Gastrocnemius medialis (tissue), 4 donors: Measurements from ENCODE around the gene GAP43.
"Not testable (repeated sequence)": the region's sequence is repeated elsewhere in the genome, so short reads cannot be mapped to it uniquely, and the experiment has no call there.

ENCODE experiments used
- CTCF ChIP-seq, 5 experiments: fragments of 450-650 bp in 3 of 5; fragments of 200-600 bp in 2 of 5; sonication (generic) in 2 of 5; IDR thresholded peaks in 4 of 5; conservative IDR thresholded peaks in 1 of 5; 1 replicate in 4 of 5; 2 replicates in 1 of 5; pipeline ENCODE4 v1.5.1; 2016 to 2019; ENCODE audit warnings: antibody characterized with exemption in 5 of 5, mild to moderate bottlenecking in 3 of 5, moderate library complexity in 3 of 5
- POLR2A ChIP-seq, 2 donors: fragments of 450-650 bp; IDR thresholded peaks; one replicate each; pipeline ENCODE4 v1.6.1; 2017; ENCODE audit warnings: antibody characterized with exemption in 2 of 2, mild to moderate bottlenecking in 2 of 2, moderate library complexity in 2 of 2

DNA sequence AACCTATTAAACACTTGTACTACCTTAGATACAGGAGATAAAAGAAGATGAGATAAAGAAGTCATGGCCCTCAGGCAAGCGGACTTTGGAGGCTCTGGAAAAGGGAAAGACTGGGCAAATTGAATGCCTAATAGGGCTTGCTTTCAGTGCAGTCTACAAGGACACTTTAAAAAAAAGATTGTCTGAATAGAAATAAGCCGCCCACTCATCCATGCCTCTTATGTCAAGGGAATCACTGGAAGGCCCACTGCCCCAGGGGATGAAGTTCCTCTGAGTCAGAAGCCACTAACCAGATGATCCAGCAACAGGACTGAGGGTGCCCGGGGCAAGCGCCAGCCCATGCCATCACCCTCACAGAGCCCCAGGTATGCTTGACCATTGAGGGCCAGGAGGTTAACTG is 121.2 kb downstream of the GAP43 start:
- TF ChIP-seq CTCF (IDR thresholded peaks at IDR 0.05 in 4 of 5, conservative IDR thresholded peaks at IDR 0.05 in 1 of 5); POLR2A (IDR thresholded peaks at IDR 0.05): not testable (repeated sequence)
